ENCODE results near the gene CBX8.

CBX8 gene

DNA sequence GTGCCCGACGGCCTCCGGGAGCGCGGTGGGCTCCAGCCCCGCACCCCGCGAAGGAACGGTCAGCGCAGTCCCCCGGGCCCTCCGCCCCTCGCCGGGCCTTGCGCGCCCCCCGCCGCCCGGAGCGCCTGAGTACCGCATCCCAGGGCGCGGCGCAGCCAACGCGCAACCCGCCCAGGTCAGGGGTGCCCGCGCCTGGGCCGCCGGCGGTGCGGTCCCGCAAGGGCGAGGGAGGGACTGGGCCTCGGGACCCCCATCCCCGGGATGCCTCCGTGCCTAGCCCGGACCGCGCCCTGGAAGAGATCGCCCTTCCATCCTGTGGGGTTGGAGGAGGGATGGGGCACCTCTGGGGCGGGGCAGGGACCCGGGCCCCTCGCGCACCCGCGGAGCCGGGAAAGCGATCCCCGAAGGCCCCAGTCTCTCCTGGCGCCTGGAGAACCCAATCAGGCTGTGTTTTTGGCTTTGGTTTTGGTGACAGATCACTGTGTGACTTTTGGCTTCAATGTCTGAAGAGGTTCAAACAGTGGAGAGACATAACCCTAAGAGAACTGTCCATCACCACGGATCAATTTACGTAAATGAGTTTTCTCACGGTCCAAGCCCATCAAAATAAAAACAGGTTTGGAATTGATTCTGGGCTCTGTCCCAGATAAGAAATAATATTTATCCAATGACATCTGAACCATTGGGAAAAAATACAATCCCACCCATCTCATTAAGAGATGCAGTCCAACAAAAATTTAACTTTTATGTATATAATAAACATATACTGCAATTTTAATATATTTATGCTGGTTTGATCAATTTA lies 48.4 kb downstream of the CBX8 start:
- no peak for DNase-seq

DNA sequence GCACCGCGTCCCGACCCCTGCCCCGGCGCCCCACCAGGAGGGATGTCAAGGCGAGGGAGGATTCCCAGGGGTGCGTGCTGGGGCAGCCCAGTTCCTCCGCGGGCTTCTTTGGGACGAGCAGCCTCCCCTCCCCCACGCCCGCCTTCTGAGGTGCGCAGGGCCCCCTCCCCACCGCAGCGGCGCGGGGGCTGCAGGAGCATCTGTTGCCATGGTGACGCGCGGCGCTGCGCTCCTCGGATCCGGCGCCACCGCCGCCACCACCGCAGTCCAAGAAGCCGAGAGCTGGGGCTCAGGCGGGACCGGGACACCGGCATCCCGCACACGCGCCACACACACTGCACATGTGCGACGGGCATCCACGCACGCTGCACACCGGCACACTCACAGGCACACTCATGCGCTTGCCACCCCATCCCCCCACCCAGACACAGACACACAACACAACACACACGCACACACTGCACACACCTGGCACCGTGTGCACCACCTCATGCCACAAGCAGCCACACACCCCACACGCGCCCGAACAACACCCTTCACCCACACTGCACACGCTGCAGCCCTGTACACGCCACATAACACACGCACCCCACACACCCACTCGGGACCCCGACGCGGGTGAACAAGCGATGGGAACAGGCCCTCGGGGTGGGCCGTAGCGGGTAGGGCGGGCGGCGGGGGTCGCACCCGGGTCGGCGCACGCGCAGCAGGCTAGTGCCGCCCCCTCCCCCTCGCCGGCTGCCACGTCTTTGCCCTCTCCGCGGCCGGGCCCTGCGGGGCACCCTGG lies 49.2 kb downstream of the CBX8 start:
- DNase-seq, result no peak

DNA sequence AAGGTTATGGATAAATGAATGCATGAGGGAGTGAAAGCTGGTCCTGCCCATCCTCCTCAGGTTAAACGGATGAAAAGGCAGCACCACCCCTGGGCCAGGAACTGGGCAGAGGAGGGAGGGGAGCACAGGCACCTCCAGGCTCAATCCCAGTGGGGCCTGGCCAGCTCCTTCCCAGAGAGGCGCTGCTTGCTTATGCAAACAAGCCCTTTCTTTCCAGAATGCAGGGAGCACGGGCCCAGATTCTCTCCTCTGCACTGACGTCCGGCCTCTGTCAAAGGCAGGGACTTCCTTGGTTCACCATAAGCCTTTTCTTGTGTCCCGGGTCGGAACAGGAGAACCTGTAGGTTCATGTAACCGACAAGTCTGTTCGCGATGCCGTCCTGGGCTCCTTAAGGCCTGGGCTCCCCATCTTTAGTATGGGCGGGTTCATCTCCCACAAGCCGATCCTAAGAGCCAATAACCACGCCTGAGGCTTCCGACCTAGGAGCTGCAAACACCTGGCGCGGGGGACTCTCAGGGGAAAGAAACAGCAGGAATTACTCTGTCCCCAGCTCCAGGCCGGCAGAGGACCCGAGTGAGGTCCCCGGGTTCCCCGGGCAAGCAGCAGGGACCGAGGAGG lies 49.9 kb downstream of the CBX8 start:
- DNase-seq, result no peak

DNA sequence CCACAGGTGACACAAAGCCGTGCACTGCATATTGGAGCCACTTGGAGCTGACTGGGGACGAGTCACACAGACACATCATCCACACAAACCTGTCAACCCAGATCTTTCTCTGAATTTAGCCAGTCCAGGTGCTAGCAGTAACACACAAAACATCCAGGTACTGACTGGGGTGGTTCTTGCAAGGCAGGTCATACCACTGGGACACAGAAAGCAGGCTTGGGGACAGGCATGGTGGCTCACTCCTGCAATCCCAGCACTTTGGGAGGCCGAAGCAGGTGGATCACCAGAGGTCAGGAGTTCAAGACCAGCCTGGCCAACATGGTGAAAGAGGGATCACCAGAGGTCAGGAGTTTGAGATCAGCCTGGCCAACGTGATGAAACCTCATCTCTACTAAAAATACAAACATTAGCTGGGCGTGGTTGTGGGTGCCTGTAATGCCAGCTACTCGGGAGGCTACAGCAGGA lies 51.2 kb downstream of the CBX8 start:
- no peak for DNase-seq

DNA sequence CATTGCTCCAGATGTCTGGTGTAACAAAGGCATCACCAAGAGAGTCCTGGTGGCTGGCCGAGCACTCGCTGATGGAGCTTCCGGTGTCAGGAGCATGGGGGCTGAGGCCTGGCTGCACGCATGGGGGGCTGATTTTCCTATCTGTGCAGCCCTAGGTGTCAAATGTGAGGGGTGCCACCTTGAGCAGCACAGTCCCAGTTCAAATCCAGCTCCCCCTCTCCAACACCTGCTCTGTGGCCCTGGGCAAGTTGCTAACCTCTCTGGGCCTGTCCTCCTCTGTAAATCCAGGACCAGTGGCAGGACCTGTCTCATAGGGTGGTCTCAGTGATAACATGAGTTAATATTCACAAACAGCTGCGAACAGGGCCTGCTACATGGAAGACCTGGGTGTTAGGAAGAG lies 53.3 kb downstream of the CBX8 start:
- DNase-seq, result no peak

DNA sequence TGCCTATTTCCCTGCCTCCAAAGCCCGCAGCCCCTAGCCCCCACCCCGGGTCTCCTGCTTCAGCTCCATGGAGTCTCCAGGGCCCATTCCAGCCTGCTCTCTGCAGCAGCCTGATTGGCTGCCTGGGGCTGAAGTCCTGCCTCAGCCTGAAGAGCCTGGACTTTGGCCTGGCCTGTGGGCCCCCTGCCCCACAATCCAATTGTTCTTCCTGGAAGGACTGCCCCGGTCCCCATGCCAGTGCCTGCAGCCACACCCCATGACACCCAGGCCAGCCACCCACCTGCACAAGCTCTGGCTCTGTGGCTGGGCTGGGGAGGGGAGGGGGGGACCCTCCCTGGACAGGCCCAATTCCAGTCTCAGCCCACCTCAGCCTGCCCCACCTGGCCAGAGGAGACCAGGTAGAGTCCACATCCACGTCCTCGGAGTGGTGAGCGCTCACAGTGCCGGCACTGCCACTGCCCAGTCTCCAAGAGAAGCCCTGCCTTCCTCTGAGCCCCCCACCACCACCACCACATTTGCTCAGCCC lies 53.9 kb downstream of the CBX8 start:
- no peak for DNase-seq

DNA sequence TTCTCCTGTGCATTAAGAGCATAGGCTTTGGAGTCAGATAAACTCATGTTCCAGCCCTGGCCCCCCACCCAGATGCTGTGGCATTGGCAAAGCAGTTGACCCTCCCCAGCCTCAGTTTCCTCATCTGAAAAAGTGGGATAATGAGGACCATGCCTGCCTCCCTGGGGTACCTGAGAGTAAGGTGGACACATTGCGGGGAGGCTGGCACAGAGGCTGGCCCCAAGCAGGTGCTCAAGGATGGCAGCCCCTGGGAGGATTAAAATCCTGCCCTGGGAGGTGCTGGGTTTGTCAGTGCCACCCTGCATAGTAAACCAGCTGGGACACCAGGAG lies 54.3 kb downstream of the CBX8 start:
- DNase-seq, result no peak

Data from amniotic stem cell (primary cell).